ENCODE measurements around the gene DVL3. TPM values are rescaled to one million over a fixed set of nuclear protein-coding genes. Genes with fewer than 3 reads are reported as not detected.
"Not testable (repeated sequence)": the region's sequence is repeated elsewhere in the genome, so short reads cannot be mapped to it uniquely, and the experiment has no call there.

The DVL3 gene
- total RNA-seq (10 to 100 TPM; 32.0 to 45.3 (median 39.4) TPM), polyA plus RNA-seq (1 to 10 TPM; 3.1 to 7.7 TPM), total RNA-seq (32.3 reads per million, percentile 61 among the genes with 10 or more reads in this experiment)

- no peaks in the 10 kb centered on the region for H3K9me3 Mint-ChIP-seq
- H3K4me1 Mint-ChIP-seq, result peaks cover 14 to 39% (median 28%) of the 10 kb centered on the region in 7 donors
- H3K27ac Mint-ChIP-seq, result peak within 1 kb of the TSS; percentile 81 to 91 (median 87)
- H3K36me3 ChIP-seq (ENCODE audit: control insufficient read depth in 2 of 3, insufficient read depth in 3 of 3, low read length in 3 of 3), result no peaks in the 10 kb centered on the region
- intact Hi-C loops (cut with micrococcal nuclease), result loop anchor here (1.0 to 2.0 kb wide), 5 partner anchors 10 to 94 kb away; partner anchors contain the start of genes AP2M1 (in 2 of the 2), EIF2B5 (in 2 of the 2), ALG3 (in 1 of the 2) and EEF1AKMT4 (in 1 of the 2)
- POLR2A ChIA-PET, result interaction anchor here (1.2 to 2.1 kb wide), 3 partner anchors 14 to 20 kb away, joined by 4 to 13 read pairs (median 12); partner anchors contain the start of gene EIF2B5
- no peaks in the 10 kb centered on the region for H3K27me3 ChIP-seq (ENCODE audit: control insufficient read depth in 2 of 2, insufficient read depth in 2 of 2, low read length in 2 of 2)
- no peaks in the 10 kb centered on the region for H3K9me3 ChIP-seq (ENCODE audit: control insufficient read depth in 2 of 3, low read length in 3 of 3)
- H3K4me1 ChIP-seq (ENCODE audit: control insufficient read depth in 2 of 2, insufficient read depth in 2 of 2, low read length in 2 of 2), result peaks cover 10 to 13% of the 10 kb centered on the region in 2 donors
- H3K27ac ChIP-seq (ENCODE audit: low read depth, low read length), result peak within 1 kb of the TSS; percentile 60
- CTCF ChIA-PET, result interaction anchor here (1.1 kb wide), 1 partner anchor 19 kb away, joined by 3 read pairs; no protein-coding TSS in a partner anchor
- H3K36me3 Mint-ChIP-seq, result peaks cover 0 to 3% (median 0%) of the 10 kb centered on the region in 5 donors
- peak within 1 kb of the TSS; percentile 84 for H3K4me3 ChIP-seq (ENCODE audit: low read length)
- peak; percentile 82 for ATAC-seq
- H3K4me3 Mint-ChIP-seq, result peak within 1 kb of the TSS; percentile 94 to 100 (median 96)
- no peaks in the 10 kb centered on the region for H3K27me3 Mint-ChIP-seq
- peak in 7 of 9 donors; percentile 31 to 75 (median 39) for DNase-seq
Observed at GRCh38 chr3:184154885-184155643, at the start of gene DVL3. Gene DVL3 (plus strand): TSS chr3:184155377. CDS start chr3:184155636, 259 bp downstream.

- H3K4me3 Mint-ChIP-seq, result no peak overlapping the region
- no peak overlapping the region for H3K4me3 ChIP-seq (ENCODE audit: low read length)
- H3K27me3 ChIP-seq (ENCODE audit: control insufficient read depth in 2 of 2, insufficient read depth in 2 of 2, low read length in 2 of 2), result no peaks in the 10 kb centered on the region
- intact Hi-C loops (cut with micrococcal nuclease), result no loop called here
- no peaks in the 10 kb centered on the region for H3K4me1 ChIP-seq (ENCODE audit: control insufficient read depth in 2 of 2, insufficient read depth in 2 of 2, low read length in 2 of 2)
- POLR2A ChIA-PET, result no interaction called here
- H3K36me3 ChIP-seq (ENCODE audit: control insufficient read depth in 2 of 3, insufficient read depth in 3 of 3, low read length in 3 of 3), result no peaks in the 10 kb centered on the region
- no peaks in the 10 kb centered on the region for H3K4me1 Mint-ChIP-seq
- ATAC-seq (no peak), DNase-seq (no peak)
- peaks cover 0 to 4% (median 0%) of the 10 kb centered on the region in 5 donors for H3K36me3 Mint-ChIP-seq
- H3K9me3 ChIP-seq (ENCODE audit: control insufficient read depth in 2 of 3, low read length in 3 of 3), result no peaks in the 10 kb centered on the region
- H3K27ac Mint-ChIP-seq, result no peak overlapping the region
- no peak overlapping the region for H3K27ac ChIP-seq (ENCODE audit: low read depth, low read length)
- CTCF ChIA-PET, result no interaction called here
- H3K27me3 Mint-ChIP-seq, result peaks cover 0 to 8% (median 4%) of the 10 kb centered on the region in 5 donors
- no peaks in the 10 kb centered on the region for H3K9me3 Mint-ChIP-seq
Observed at GRCh38 chr3:184110316-184110725, 44.9 kb upstream of the DVL3 start.

GRCh38 chr3:184116017-184116416, 39.2 kb upstream of the DVL3 start:
- ATAC-seq (no peak), DNase-seq (no peak)
- Histone ChIP-seq H3K9me3 (ENCODE audit: control insufficient read depth in 2 of 3, low read length in 3 of 3) (no peaks in the 10 kb centered on the region), H3K27ac (ENCODE audit: low read depth, low read length) (no peak overlapping the region), H3K27me3 (ENCODE audit: control insufficient read depth in 2 of 2, insufficient read depth in 2 of 2, low read length in 2 of 2) (no peaks in the 10 kb centered on the region), H3K4me3 (ENCODE audit: low read length) (no peak overlapping the region), H3K4me1 (ENCODE audit: control insufficient read depth in 2 of 2, insufficient read depth in 2 of 2, low read length in 2 of 2) (no peaks in the 10 kb centered on the region), H3K36me3 (ENCODE audit: control insufficient read depth in 2 of 3, insufficient read depth in 3 of 3, low read length in 3 of 3) (no peaks in the 10 kb centered on the region)
- Mint-ChIP-seq H3K9me3 (no peaks in the 10 kb centered on the region), H3K27me3 (peaks cover 0 to 15% (median 6%) of the 10 kb centered on the region in 5 donors), H3K4me1 (no peaks in the 10 kb centered on the region), H3K4me3 (no peak overlapping the region), H3K36me3 (peaks cover 0 to 9% (median 7%) of the 10 kb centered on the region in 5 donors), H3K27ac (no peak overlapping the region)
- intact Hi-C loops (cut with micrococcal nuclease), result no loop called here
- ChIA-PET POLR2A (no interaction called here), CTCF (no interaction called here)

GRCh38 chr3:184117636-184118035, 37.5 kb upstream of the DVL3 start:
- no peaks in the 10 kb centered on the region for H3K4me1 Mint-ChIP-seq
- intact Hi-C loops (cut with micrococcal nuclease), result no loop called here
- no peaks in the 10 kb centered on the region for H3K9me3 Mint-ChIP-seq
- no peak for DNase-seq
- Histone ChIP-seq H3K4me1 (ENCODE audit: control insufficient read depth in 2 of 2, insufficient read depth in 2 of 2, low read length in 2 of 2) (no peaks in the 10 kb centered on the region), H3K27ac (ENCODE audit: low read depth, low read length) (no peak overlapping the region), H3K36me3 (ENCODE audit: control insufficient read depth in 2 of 3, insufficient read depth in 3 of 3, low read length in 3 of 3) (no peaks in the 10 kb centered on the region), H3K27me3 (ENCODE audit: control insufficient read depth in 2 of 2, insufficient read depth in 2 of 2, low read length in 2 of 2) (no peaks in the 10 kb centered on the region), H3K9me3 (ENCODE audit: control insufficient read depth in 2 of 3, low read length in 3 of 3) (no peaks in the 10 kb centered on the region), H3K4me3 (ENCODE audit: low read length) (no peak overlapping the region)
- POLR2A ChIA-PET, result no interaction called here
- H3K27me3 Mint-ChIP-seq, result peaks cover 0 to 15% (median 6%) of the 10 kb centered on the region in 5 donors
- no peak overlapping the region for H3K4me3 Mint-ChIP-seq
- peaks cover 0 to 9% (median 7%) of the 10 kb centered on the region in 5 donors for H3K36me3 Mint-ChIP-seq
- no peak overlapping the region for H3K27ac Mint-ChIP-seq
- ATAC-seq, result no peak
- CTCF ChIA-PET, result no interaction called here

GRCh38 chr3:184121031-184121430, 34.1 kb upstream of the DVL3 start:
- H3K4me1 ChIP-seq (ENCODE audit: control insufficient read depth in 2 of 2, insufficient read depth in 2 of 2, low read length in 2 of 2); ATAC-seq; H3K9me3 Mint-ChIP-seq; DNase-seq; H3K36me3 ChIP-seq (ENCODE audit: control insufficient read depth in 2 of 3, insufficient read depth in 3 of 3, low read length in 3 of 3); H3K27ac ChIP-seq (ENCODE audit: low read depth, low read length); H3K9me3 ChIP-seq (ENCODE audit: control insufficient read depth in 2 of 3, low read length in 3 of 3); H3K4me3 ChIP-seq (ENCODE audit: low read length); intact Hi-C loops (cut with micrococcal nuclease); H3K4me3 Mint-ChIP-seq; H3K27me3 ChIP-seq (ENCODE audit: control insufficient read depth in 2 of 2, insufficient read depth in 2 of 2, low read length in 2 of 2); H3K36me3 Mint-ChIP-seq; H3K4me1 Mint-ChIP-seq; H3K27ac Mint-ChIP-seq; POLR2A ChIA-PET: not testable (repeated sequence)
- H3K27me3 Mint-ChIP-seq, result peaks cover 0 to 11% (median 4%) of the 10 kb centered on the region in 5 donors
- CTCF ChIA-PET, result interaction anchor here (0.6 kb wide), 1 partner anchor 679 kb away, joined by 3 read pairs; no protein-coding TSS in a partner anchor

- ChIA-PET POLR2A (no interaction called here), CTCF (no interaction called here)
- no peak overlapping the region for H3K4me3 Mint-ChIP-seq
- Histone ChIP-seq H3K27ac (ENCODE audit: low read depth, low read length) (no peak overlapping the region), H3K4me3 (ENCODE audit: low read length) (no peak overlapping the region), H3K27me3 (ENCODE audit: control insufficient read depth in 2 of 2, insufficient read depth in 2 of 2, low read length in 2 of 2) (no peaks in the 10 kb centered on the region), H3K36me3 (ENCODE audit: control insufficient read depth in 2 of 3, insufficient read depth in 3 of 3, low read length in 3 of 3) (no peaks in the 10 kb centered on the region), H3K9me3 (ENCODE audit: control insufficient read depth in 2 of 3, low read length in 3 of 3) (no peaks in the 10 kb centered on the region), H3K4me1 (ENCODE audit: control insufficient read depth in 2 of 2, insufficient read depth in 2 of 2, low read length in 2 of 2) (no peaks in the 10 kb centered on the region)
- no peaks in the 10 kb centered on the region for H3K36me3 Mint-ChIP-seq
- no peak for ATAC-seq
- no peaks in the 10 kb centered on the region for H3K9me3 Mint-ChIP-seq
- no peaks in the 10 kb centered on the region for H3K4me1 Mint-ChIP-seq
- intact Hi-C loops (cut with micrococcal nuclease), result no loop called here
- H3K27ac Mint-ChIP-seq, result no peak overlapping the region
- peaks cover 0 to under 1% (median 0%) of the 10 kb centered on the region in 5 donors for H3K27me3 Mint-ChIP-seq
- DNase-seq, result no peak
Observed at GRCh38 chr3:184126006-184126405, 29.2 kb upstream of the DVL3 start.
